ENCODE results near the gene SLC25A33.

DNA sequence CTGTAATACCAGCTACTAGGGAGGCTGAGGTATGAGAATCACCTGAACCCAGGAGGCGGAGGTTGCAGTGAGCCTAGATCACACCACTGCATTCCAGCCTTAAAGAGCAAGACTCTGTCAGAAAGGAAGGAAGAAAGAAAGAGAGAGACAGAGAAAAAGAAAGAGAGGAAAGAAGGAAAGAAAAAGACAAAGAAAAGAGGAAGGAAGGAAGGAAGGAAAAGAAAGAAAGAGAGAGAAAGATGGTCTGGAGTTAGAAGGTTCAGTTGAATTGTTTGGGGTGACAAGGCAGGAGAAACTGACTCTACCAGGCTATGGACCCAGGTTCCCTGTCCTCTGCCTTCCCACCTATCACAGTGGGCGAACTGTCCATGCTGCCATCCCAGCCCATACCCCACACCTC, 84.8 kb downstream of the SLC25A33 start:
- no peak for TF ChIP-seq EZH2phosphoT487 (IDR thresholded peaks at IDR 0.05)
- TF ChIP-seq, protein P1, sequence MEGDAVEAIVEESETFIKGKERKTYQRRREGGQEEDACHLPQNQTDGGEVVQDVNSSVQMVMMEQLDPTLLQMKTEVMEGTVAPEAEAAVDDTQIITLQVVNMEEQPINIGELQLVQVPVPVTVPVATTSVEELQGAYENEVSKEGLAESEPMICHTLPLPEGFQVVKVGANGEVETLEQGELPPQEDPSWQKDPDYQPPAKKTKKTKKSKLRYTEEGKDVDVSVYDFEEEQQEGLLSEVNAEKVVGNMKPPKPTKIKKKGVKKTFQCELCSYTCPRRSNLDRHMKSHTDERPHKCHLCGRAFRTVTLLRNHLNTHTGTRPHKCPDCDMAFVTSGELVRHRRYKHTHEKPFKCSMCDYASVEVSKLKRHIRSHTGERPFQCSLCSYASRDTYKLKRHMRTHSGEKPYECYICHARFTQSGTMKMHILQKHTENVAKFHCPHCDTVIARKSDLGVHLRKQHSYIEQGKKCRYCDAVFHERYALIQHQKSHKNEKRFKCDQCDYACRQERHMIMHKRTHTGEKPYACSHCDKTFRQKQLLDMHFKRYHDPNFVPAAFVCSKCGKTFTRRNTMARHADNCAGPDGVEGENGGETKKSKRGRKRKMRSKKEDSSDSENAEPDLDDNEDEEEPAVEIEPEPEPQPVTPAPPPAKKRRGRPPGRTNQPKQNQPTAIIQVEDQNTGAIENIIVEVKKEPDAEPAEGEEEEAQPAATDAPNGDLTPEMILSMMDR (IDR thresholded peaks at IDR 0.05), result no peak

Data from neural progenitor cell (in vitro differentiated cells).